H9 (cell line): ENCODE data around the gene PROM1. TPM values are rescaled to one million over a fixed set of nuclear protein-coding genes. Genes with fewer than 3 reads are reported as not detected.

Experiments used
- DNase-seq: peaks from one replicate; pipeline ENCODE4 v3.0.0-alpha.2; 2017
- H2AFZ ChIP-seq: one replicate; pipeline ENCODE4 v1.6.1; 2013; ENCODE audit warnings: mild to moderate bottlenecking, low read length, control low read depth, moderate library complexity
- H2AK5ac ChIP-seq: 2 replicates; pipeline ENCODE4 v1.6.1; 2013; ENCODE audit warnings: low read length, control low read depth, mixed read lengths; ENCODE audit not compliant: insufficient read length
- H2BK120ac ChIP-seq: one replicate; pipeline ENCODE4 v1.6.1; 2013; ENCODE audit warnings: low read depth, mild to moderate bottlenecking, low read length, control low read depth, inconsistent platforms; ENCODE audit not compliant: poor library complexity, severe bottlenecking
- H2BK12ac ChIP-seq: 2 replicates; pipeline ENCODE4 v1.6.1; 2013; ENCODE audit warnings: low read length, control low read depth, mixed read lengths, low read depth; ENCODE audit not compliant: insufficient read length
- H2BK15ac ChIP-seq: 2 replicates; pipeline ENCODE4 v1.6.1; 2013; ENCODE audit warnings: low read depth, low read length, control low read depth
- H2BK20ac ChIP-seq: one replicate; pipeline ENCODE4 v1.6.1; 2013; ENCODE audit warnings: low read depth, mild to moderate bottlenecking, low read length, control low read depth, inconsistent platforms; ENCODE audit not compliant: poor library complexity, severe bottlenecking
- H2BK5ac ChIP-seq: 2 replicates; pipeline ENCODE4 v1.6.1; 2013; ENCODE audit warnings: low read length, control low read depth, mixed read lengths; ENCODE audit not compliant: insufficient read length
- H3K14ac ChIP-seq: 2 replicates; pipeline ENCODE4 v1.6.1; 2013; ENCODE audit warnings: low read length, control low read depth; ENCODE audit not compliant: insufficient read depth
- H3K18ac ChIP-seq: 2 replicates; pipeline ENCODE4 v1.6.1; 2013; ENCODE audit warnings: low read depth, mild to moderate bottlenecking, mixed read lengths, low read length, control low read depth; ENCODE audit not compliant: insufficient read length
- H3K23ac ChIP-seq: 2 replicates; pipeline ENCODE4 v1.6.1; 2013; ENCODE audit warnings: low read length, control low read depth, mixed read lengths, low read depth; ENCODE audit not compliant: insufficient read length
- H3K23me2 ChIP-seq: 2 replicates; pipeline ENCODE4 v1.6.1; 2013; ENCODE audit warnings: low read depth, mild to moderate bottlenecking, mixed read lengths, low read length, control low read depth; ENCODE audit not compliant: insufficient read length, poor library complexity, severe bottlenecking
- H3K27ac ChIP-seq: 2 replicates; pipeline ENCODE4 v1.5.1; 2013; ENCODE audit warnings: low read length, control low read depth, mixed read lengths, low read depth; ENCODE audit not compliant: insufficient read length
- H3K27me3 ChIP-seq: 2 replicates; pipeline ENCODE4 v1.6.1; 2013; ENCODE audit warnings: low read length, control low read depth, inconsistent platforms; ENCODE audit not compliant: insufficient read depth
- H3K4ac ChIP-seq: 2 replicates; pipeline ENCODE4 v1.6.1; 2013; ENCODE audit warnings: low read depth, mild to moderate bottlenecking, control low read depth, inconsistent platforms, low read length, moderate library complexity
- H3K4me1 ChIP-seq: 2 replicates; pipeline ENCODE4 v1.6.1; 2013; ENCODE audit warnings: low read length, control low read depth, inconsistent platforms; ENCODE audit not compliant: insufficient read depth
- H3K4me2 ChIP-seq: 2 replicates; pipeline ENCODE4 v1.6.1; 2013; ENCODE audit warnings: low read length, control low read depth, mixed read lengths; ENCODE audit not compliant: insufficient read length, insufficient read depth
- H3K56ac ChIP-seq: 2 replicates; pipeline ENCODE4 v1.6.1; 2013; ENCODE audit warnings: low read depth, mild to moderate bottlenecking, mixed read lengths, low read length, control low read depth; ENCODE audit not compliant: insufficient read length
- H3K79me1 ChIP-seq: 2 replicates; pipeline ENCODE4 v1.6.1; 2013; ENCODE audit warnings: low read depth, mild to moderate bottlenecking, moderate library complexity, low read length, control low read depth, inconsistent platforms; ENCODE audit not compliant: insufficient read depth, poor library complexity, severe bottlenecking
- H3K79me2 ChIP-seq: 2 replicates; pipeline ENCODE4 v1.6.1; 2013; ENCODE audit warnings: low read length, control low read depth, inconsistent platforms; ENCODE audit not compliant: insufficient read depth
- H3K9ac ChIP-seq: 2 replicates; pipeline ENCODE4 v1.6.1; 2013; ENCODE audit warnings: low read length, control low read depth, mixed read lengths; ENCODE audit not compliant: insufficient read length; ENCODE audit errors: extremely low read depth
- H3K9me3 ChIP-seq: one replicate; pipeline ENCODE4 v1.6.1; 2013; ENCODE audit warnings: low read depth, low read length, inconsistent platforms; ENCODE audit not compliant: control insufficient read depth
- H3T11ph ChIP-seq: one replicate; pipeline ENCODE4 v1.6.1; 2013; ENCODE audit warnings: mild to moderate bottlenecking, low read length, control low read depth, inconsistent platforms
- H4K20me1 ChIP-seq: one replicate; pipeline ENCODE4 v1.6.1; 2013; ENCODE audit not compliant: control insufficient read depth, insufficient read length, insufficient read depth
- H4K5ac ChIP-seq: 2 replicates; pipeline ENCODE4 v1.6.1; 2013; ENCODE audit warnings: low read depth, mild to moderate bottlenecking, mixed read lengths, low read length, control low read depth; ENCODE audit not compliant: insufficient read length
- H4K8ac ChIP-seq: replicated peaks from 2 replicates; pipeline ENCODE4 v1.6.1; 2013; ENCODE audit warnings: low read length, control low read depth, mixed read lengths, low read depth; ENCODE audit not compliant: insufficient read length
- H4K91ac ChIP-seq: 2 replicates; pipeline ENCODE4 v1.6.1; 2013; ENCODE audit warnings: low read depth, mild to moderate bottlenecking, moderate library complexity, mixed read lengths, low read length, control low read depth; ENCODE audit not compliant: insufficient read length
- H3K27ac Mint-ChIP-seq, 3 experiments: 2 replicates in 2 of 3; 3 replicates in 1 of 3; pipeline ENCODE4 v1.8.0; 2020 to 2021; ENCODE audit warnings: mixed read lengths in 3 of 3, mild to moderate bottlenecking in 1 of 3, moderate library complexity in 1 of 3
- H3K27me3 Mint-ChIP-seq: 2 replicates; pipeline ENCODE4 v1.8.0; 2021; ENCODE audit warnings: low read depth, mild to moderate bottlenecking, moderate library complexity, mixed read lengths
- H3K36me3 Mint-ChIP-seq, 3 experiments: 2 replicates in 2 of 3; 3 replicates in 1 of 3; pipeline ENCODE4 v1.8.0; 2020 to 2021; ENCODE audit warnings: low read depth in 3 of 3, mixed read lengths in 3 of 3; ENCODE audit not compliant: insufficient read depth in 1 of 3
- H3K4me1 Mint-ChIP-seq, 2 experiments: 2 replicates each; pipeline ENCODE4 v1.8.0; 2020; ENCODE audit warnings: mixed read lengths in 2 of 2
- H3K4me3 Mint-ChIP-seq, 2 experiments: 2 replicates in 1 of 2; 3 replicates in 1 of 2; pipeline ENCODE4 v1.8.0; 2020 to 2021; ENCODE audit warnings: mild to moderate bottlenecking in 2 of 2, mixed read lengths in 2 of 2, moderate library complexity in 1 of 2
- H3K9me3 Mint-ChIP-seq, 2 experiments: 2 replicates in 1 of 2; 3 replicates in 1 of 2; pipeline ENCODE4 v1.8.0; 2020; ENCODE audit warnings: mild to moderate bottlenecking in 2 of 2, mixed read lengths in 2 of 2, moderate library complexity in 1 of 2
- WGBS: extraction: QIAGEN DNeasy Blood & Tissue Kit; methylation state at CpG from one replicate; pipeline ENCODE4 v1.1.7; 2013; ENCODE audit warnings: missing lambda C conversion rate, low lambda C conversion rate, mixed read lengths; ENCODE audit not compliant: insufficient read length; ENCODE audit errors: extremely low coverage; 5-methylcytosine and 5-hydroxymethylcytosine counted together
- total RNA-seq: library from RNA; stranded (reverse); gene quantifications from 2 replicates; pipeline ENCODE4 v1.2.1, GENCODE V29; 2021
- TF ChIP-seq, protein P1 (sequence below): fragments of 200-600 bp; sonication (generic); conservative IDR thresholded peaks from 3 replicates; pipeline ENCODE4 v1.8.0; 2021; ENCODE audit warnings: antibody characterized with exemption, mild to moderate bottlenecking

The PROM1 gene
- total RNA-seq, 1 experiment from 2014 or later: 98.3 TPM

DNA sequence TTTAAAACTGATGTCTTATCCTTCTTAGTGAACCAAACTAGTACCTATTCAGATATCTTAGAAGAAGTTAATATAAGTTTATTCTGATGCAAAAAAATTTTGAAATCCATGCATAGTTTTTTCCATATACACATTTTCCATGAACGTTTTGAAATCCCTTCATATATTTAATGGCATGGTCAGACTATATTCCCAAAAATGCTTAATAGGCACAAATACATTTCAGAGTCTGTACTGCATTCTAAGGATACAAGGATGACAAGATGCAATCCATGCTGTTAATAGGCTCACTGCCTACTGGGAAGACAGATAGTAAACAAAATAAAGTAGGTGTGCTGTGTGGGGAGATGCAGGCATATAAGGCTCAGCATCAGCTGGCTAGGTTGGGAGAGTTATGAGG lies 33.2 kb downstream of the PROM1 start:
- no peaks in the 10 kb centered on the region for H3K79me1 ChIP-seq
- no peak overlapping the region for H3K4ac ChIP-seq
- no peak overlapping the region for H2AK5ac ChIP-seq
- H3K4me2 ChIP-seq: no peak overlapping the region
- H3K27me3 ChIP-seq: no peaks in the 10 kb centered on the region
- H2BK120ac ChIP-seq: no peak overlapping the region
- H3K27me3 Mint-ChIP-seq: no peaks in the 10 kb centered on the region
- peaks cover 1 to 15% (median 10%) of the 10 kb centered on the region in 3 experiments; a peak in 5 of 7 replicates for H3K36me3 Mint-ChIP-seq
- no peak overlapping the region for H2BK15ac ChIP-seq
- H3K4me1 ChIP-seq: no peaks in the 10 kb centered on the region; the same call in 1 of the 2 replicates
- no peaks in the 10 kb centered on the region for H3K9me3 Mint-ChIP-seq
- no peak overlapping the region for H3K4me3 Mint-ChIP-seq
- H3K4me1 Mint-ChIP-seq: peaks cover 12 to 28% of the 10 kb centered on the region in 2 experiments
- no peak overlapping the region for H4K8ac ChIP-seq
- no peaks in the 10 kb centered on the region for H3K23me2 ChIP-seq
- no peak overlapping the region for H4K5ac ChIP-seq
- H2AFZ ChIP-seq: no peak overlapping the region
- H2BK5ac ChIP-seq: no peak overlapping the region
- TF ChIP-seq, protein P1, sequence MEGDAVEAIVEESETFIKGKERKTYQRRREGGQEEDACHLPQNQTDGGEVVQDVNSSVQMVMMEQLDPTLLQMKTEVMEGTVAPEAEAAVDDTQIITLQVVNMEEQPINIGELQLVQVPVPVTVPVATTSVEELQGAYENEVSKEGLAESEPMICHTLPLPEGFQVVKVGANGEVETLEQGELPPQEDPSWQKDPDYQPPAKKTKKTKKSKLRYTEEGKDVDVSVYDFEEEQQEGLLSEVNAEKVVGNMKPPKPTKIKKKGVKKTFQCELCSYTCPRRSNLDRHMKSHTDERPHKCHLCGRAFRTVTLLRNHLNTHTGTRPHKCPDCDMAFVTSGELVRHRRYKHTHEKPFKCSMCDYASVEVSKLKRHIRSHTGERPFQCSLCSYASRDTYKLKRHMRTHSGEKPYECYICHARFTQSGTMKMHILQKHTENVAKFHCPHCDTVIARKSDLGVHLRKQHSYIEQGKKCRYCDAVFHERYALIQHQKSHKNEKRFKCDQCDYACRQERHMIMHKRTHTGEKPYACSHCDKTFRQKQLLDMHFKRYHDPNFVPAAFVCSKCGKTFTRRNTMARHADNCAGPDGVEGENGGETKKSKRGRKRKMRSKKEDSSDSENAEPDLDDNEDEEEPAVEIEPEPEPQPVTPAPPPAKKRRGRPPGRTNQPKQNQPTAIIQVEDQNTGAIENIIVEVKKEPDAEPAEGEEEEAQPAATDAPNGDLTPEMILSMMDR: no peak
- no peak overlapping the region for H3T11ph ChIP-seq
- no peak overlapping the region for H3K14ac ChIP-seq
- no peak overlapping the region for H3K27ac ChIP-seq
- no peaks in the 10 kb centered on the region for H3K9me3 ChIP-seq
- H3K79me2 ChIP-seq: peaks cover 4% of the 10 kb centered on the region; the same call in 1 of the 2 replicates
- H4K20me1 ChIP-seq: no peaks in the 10 kb centered on the region
- no peak overlapping the region for H2BK12ac ChIP-seq
- no peak overlapping the region for H3K56ac ChIP-seq
- H3K23ac ChIP-seq: no peak overlapping the region
- H3K18ac ChIP-seq: no peak overlapping the region
- no peak for DNase-seq
- no peak overlapping the region for H2BK20ac ChIP-seq
- H4K91ac ChIP-seq: no peak overlapping the region
- WGBS: no CpG with 5 or more reads among the region's 1 CpG
- H3K9ac ChIP-seq: no peak overlapping the region
- H3K27ac Mint-ChIP-seq: no peak overlapping the region; a peak in 1 of 7 replicates
